HCT116 (cell line): ENCODE results near the gene TAF5L.

Source experiments
- CBX3 ChIP-seq: IDR thresholded peaks from 2 replicates; pipeline ENCODE4 v1.6.1; 2012; ENCODE audit warnings: low read depth
- EZH2 ChIP-seq: fragments of 200-600 bp; sonication (generic); IDR thresholded peaks from 2 replicates; pipeline ENCODE4 v1.6.1; 2017; ENCODE audit warnings: antibody characterized with exemption, mixed run types
- FOSL1 ChIP-seq: IDR thresholded peaks from 2 replicates; pipeline ENCODE4 v1.6.1; 2012; ENCODE audit warnings: low read depth
- POLR2A ChIP-seq: IDR thresholded peaks from 2 replicates; pipeline ENCODE4 v1.7.0; 2011; ENCODE audit warnings: borderline replicate concordance; ENCODE audit not compliant: insufficient read depth, insufficient read length; ENCODE audit errors: extremely low read depth
- POLR2AphosphoS5 ChIP-seq: IDR thresholded peaks from 2 replicates; pipeline ENCODE4 v1.6.1; 2011; ENCODE audit warnings: mild to moderate bottlenecking, low read depth, low read length, moderate library complexity
- RAD21 ChIP-seq: IDR thresholded peaks from 2 replicates; pipeline ENCODE4 v1.6.1; 2012; ENCODE audit warnings: low read depth, mild to moderate bottlenecking
- SIN3A ChIP-seq: IDR thresholded peaks from 2 replicates; pipeline ENCODE4 v1.6.1; 2012; ENCODE audit warnings: low read depth
- SP1 ChIP-seq: IDR thresholded peaks from 2 replicates; pipeline ENCODE4 v1.6.1; 2012; ENCODE audit warnings: low read depth
- TCF7L2 ChIP-seq: IDR thresholded peaks from 2 replicates; pipeline ENCODE4 v1.7.0; 2011; ENCODE audit warnings: borderline replicate concordance, inconsistent platforms; ENCODE audit not compliant: insufficient read depth, insufficient read length; ENCODE audit errors: extremely low read depth
- ZNF274 ChIP-seq: fragments of 200-500 bp; sonication (Bioruptor generic); IDR thresholded peaks from 2 replicates; pipeline ENCODE4 v1.6.1; 2014; ENCODE audit warnings: mild to moderate bottlenecking, low read depth, low read length, inconsistent platforms
- TF ChIP-seq, protein P1 (sequence below): IDR thresholded peaks from 2 replicates; pipeline ENCODE4 v1.6.1; 2012; ENCODE audit warnings: low read depth
- TF ChIP-seq, protein P2 (sequence below), 3 experiments: fragments of 200-600 bp in 1 of 3; sonication (generic) in 1 of 3; IDR thresholded peaks in 2 of 3; conservative IDR thresholded peaks in 1 of 3; 2 replicates each; pipeline ENCODE4 v1.5.1; 2012 to 2017; ENCODE audit warnings: low read depth in 2 of 3, low read length in 2 of 3, antibody characterized with exemption in 1 of 3, borderline replicate concordance in 1 of 3, control low read depth in 1 of 3, mild to moderate bottlenecking in 1 of 3, mixed read lengths in 1 of 3, mixed run types in 1 of 3, moderate library complexity in 1 of 3; ENCODE audit not compliant: insufficient read depth in 1 of 3
- TF ChIP-seq, protein P3 (sequence below): IDR thresholded peaks from 2 replicates; pipeline ENCODE4 v1.6.1; 2011; ENCODE audit warnings: mild to moderate bottlenecking, low read length, moderate library complexity; ENCODE audit not compliant: insufficient replicate concordance; ENCODE audit errors: extremely low read depth
- TF ChIP-seq, protein P4 (sequence below): IDR thresholded peaks from 2 replicates; pipeline ENCODE4 v1.6.1; 2012

DNA sequence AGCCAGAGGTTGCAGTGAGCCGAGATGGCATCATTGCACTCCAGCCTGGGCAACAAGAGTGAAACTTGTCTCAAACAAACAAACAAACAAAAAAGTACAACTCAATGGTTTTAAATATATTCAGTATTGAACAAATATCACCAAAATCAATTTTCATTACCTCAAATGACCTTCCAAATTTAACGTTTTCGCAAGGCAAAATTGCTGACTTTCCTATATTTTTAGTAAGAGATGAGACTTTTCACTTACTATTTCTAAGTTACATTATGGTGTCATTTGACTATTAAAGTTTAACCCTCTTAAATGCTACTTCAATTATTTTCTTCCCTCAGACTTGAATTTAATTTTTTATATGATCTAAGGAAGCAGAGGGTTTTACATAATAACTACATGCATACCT lies 44.4 kb downstream of the TAF5L start:
- TF ChIP-seq ZNF274 (no peak), POLR2A (no peak), SIN3A (no peak), POLR2AphosphoS5 (no peak), RAD21 (no peak), SP1 (no peak), TCF7L2 (no peak), EZH2 (no peak), FOSL1 (no peak), CBX3 (no peak)
- TF ChIP-seq, protein P1, sequence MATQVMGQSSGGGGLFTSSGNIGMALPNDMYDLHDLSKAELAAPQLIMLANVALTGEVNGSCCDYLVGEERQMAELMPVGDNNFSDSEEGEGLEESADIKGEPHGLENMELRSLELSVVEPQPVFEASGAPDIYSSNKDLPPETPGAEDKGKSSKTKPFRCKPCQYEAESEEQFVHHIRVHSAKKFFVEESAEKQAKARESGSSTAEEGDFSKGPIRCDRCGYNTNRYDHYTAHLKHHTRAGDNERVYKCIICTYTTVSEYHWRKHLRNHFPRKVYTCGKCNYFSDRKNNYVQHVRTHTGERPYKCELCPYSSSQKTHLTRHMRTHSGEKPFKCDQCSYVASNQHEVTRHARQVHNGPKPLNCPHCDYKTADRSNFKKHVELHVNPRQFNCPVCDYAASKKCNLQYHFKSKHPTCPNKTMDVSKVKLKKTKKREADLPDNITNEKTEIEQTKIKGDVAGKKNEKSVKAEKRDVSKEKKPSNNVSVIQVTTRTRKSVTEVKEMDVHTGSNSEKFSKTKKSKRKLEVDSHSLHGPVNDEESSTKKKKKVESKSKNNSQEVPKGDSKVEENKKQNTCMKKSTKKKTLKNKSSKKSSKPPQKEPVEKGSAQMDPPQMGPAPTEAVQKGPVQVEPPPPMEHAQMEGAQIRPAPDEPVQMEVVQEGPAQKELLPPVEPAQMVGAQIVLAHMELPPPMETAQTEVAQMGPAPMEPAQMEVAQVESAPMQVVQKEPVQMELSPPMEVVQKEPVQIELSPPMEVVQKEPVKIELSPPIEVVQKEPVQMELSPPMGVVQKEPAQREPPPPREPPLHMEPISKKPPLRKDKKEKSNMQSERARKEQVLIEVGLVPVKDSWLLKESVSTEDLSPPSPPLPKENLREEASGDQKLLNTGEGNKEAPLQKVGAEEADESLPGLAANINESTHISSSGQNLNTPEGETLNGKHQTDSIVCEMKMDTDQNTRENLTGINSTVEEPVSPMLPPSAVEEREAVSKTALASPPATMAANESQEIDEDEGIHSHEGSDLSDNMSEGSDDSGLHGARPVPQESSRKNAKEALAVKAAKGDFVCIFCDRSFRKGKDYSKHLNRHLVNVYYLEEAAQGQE, result no peak
- TF ChIP-seq, protein P2, sequence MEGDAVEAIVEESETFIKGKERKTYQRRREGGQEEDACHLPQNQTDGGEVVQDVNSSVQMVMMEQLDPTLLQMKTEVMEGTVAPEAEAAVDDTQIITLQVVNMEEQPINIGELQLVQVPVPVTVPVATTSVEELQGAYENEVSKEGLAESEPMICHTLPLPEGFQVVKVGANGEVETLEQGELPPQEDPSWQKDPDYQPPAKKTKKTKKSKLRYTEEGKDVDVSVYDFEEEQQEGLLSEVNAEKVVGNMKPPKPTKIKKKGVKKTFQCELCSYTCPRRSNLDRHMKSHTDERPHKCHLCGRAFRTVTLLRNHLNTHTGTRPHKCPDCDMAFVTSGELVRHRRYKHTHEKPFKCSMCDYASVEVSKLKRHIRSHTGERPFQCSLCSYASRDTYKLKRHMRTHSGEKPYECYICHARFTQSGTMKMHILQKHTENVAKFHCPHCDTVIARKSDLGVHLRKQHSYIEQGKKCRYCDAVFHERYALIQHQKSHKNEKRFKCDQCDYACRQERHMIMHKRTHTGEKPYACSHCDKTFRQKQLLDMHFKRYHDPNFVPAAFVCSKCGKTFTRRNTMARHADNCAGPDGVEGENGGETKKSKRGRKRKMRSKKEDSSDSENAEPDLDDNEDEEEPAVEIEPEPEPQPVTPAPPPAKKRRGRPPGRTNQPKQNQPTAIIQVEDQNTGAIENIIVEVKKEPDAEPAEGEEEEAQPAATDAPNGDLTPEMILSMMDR (IDR thresholded peaks at IDR 0.05 in 2 of 3, conservative IDR thresholded peaks at IDR 0.05 in 1 of 3; ENCODE audit: borderline replicate concordance in 1 of 3, insufficient read depth in 1 of 3, low read depth in 2 of 3, low read length in 2 of 3), result no peak
- TF ChIP-seq, protein P3, sequence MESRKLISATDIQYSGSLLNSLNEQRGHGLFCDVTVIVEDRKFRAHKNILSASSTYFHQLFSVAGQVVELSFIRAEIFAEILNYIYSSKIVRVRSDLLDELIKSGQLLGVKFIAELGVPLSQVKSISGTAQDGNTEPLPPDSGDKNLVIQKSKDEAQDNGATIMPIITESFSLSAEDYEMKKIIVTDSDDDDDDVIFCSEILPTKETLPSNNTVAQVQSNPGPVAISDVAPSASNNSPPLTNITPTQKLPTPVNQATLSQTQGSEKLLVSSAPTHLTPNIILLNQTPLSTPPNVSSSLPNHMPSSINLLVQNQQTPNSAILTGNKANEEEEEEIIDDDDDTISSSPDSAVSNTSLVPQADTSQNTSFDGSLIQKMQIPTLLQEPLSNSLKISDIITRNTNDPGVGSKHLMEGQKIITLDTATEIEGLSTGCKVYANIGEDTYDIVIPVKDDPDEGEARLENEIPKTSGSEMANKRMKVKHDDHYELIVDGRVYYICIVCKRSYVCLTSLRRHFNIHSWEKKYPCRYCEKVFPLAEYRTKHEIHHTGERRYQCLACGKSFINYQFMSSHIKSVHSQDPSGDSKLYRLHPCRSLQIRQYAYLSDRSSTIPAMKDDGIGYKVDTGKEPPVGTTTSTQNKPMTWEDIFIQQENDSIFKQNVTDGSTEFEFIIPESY, result no peak
- TF ChIP-seq, protein P4, sequence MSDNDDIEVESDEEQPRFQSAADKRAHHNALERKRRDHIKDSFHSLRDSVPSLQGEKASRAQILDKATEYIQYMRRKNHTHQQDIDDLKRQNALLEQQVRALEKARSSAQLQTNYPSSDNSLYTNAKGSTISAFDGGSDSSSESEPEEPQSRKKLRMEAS, result no peak
